Tibial nerve (tissue), 4 donors: ENCODE measurements around the gene MARCHF10.

Experiments used
- EP300 ChIP-seq, 2 donors: sonication (generic); formaldehyde crosslinking; IDR thresholded peaks; one replicate each; pipeline ENCODE4 v1.6.1; 2017; ENCODE audit warnings: antibody characterized with exemption in 2 of 2, mild to moderate bottlenecking in 1 of 2
- TF ChIP-seq, protein P1 (sequence below), 5 experiments: fragments of 200-600 bp in 3 of 5; fragments of 450-650 bp in 2 of 5; sonication (generic) in 3 of 5; IDR thresholded peaks; one replicate each; pipeline ENCODE4 v1.5.1; 2016 to 2019; ENCODE audit warnings: antibody characterized with exemption in 5 of 5, mild to moderate bottlenecking in 3 of 5, moderate library complexity in 2 of 5

DNA sequence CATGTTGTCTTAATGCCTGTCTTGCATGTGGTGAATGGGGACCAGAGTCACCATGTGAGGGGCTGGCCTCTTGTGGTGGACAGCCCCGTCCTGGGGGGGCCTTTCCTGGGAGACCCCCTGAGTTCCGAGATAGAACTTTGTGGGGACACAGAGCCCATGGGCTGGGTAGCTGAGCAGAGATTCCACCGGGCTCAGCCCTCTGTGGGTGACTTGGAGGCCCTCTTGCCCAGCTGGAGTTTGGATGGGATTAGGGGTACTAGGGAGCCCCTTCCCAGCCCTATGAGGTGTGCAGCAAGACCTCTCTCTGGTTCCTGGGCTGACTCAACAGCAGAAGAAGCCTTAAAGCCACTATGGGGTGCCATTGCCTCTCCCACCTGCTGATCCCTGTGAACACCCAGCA lies 142.5 kb downstream of the MARCHF10 start:
- TF ChIP-seq, protein P1, sequence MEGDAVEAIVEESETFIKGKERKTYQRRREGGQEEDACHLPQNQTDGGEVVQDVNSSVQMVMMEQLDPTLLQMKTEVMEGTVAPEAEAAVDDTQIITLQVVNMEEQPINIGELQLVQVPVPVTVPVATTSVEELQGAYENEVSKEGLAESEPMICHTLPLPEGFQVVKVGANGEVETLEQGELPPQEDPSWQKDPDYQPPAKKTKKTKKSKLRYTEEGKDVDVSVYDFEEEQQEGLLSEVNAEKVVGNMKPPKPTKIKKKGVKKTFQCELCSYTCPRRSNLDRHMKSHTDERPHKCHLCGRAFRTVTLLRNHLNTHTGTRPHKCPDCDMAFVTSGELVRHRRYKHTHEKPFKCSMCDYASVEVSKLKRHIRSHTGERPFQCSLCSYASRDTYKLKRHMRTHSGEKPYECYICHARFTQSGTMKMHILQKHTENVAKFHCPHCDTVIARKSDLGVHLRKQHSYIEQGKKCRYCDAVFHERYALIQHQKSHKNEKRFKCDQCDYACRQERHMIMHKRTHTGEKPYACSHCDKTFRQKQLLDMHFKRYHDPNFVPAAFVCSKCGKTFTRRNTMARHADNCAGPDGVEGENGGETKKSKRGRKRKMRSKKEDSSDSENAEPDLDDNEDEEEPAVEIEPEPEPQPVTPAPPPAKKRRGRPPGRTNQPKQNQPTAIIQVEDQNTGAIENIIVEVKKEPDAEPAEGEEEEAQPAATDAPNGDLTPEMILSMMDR (IDR thresholded peaks at IDR 0.05) = no peak
- TF ChIP-seq EP300 (IDR thresholded peaks at IDR 0.05) = no peak
